Sigmoid colon (tissue), 7 donors: Measurements from ENCODE around the gene TMPRSS6. TPM values are rescaled to one million over a fixed set of nuclear protein-coding genes. Genes with fewer than 3 reads are reported as not detected.

Experiments
- DNase-seq: peaks from one replicate; pipeline ENCODE4 v3.0.0-alpha.2; 2019
- H3K27ac ChIP-seq, 4 donors: fragments of 200-600 bp; sonication (generic); one replicate each; pipeline ENCODE4 v1.5.1; 2016 to 2019; ENCODE audit warnings: mild to moderate bottlenecking in 1 of 4
- H3K27me3 ChIP-seq, 3 donors: fragments of 200-600 bp; sonication (generic); one replicate each; pipeline ENCODE4 v1.5.1; 2019; ENCODE audit warnings: mild to moderate bottlenecking in 1 of 3
- H3K36me3 ChIP-seq, 4 donors: fragments of 200-600 bp; sonication (generic); one replicate each; pipeline ENCODE4 v1.5.1; 2016 to 2019
- H3K4me1 ChIP-seq, 4 donors: fragments of 200-600 bp; sonication (generic); one replicate each; pipeline ENCODE4 v1.5.1; 2017 to 2019
- H3K4me3 ChIP-seq, 4 donors: fragments of 200-600 bp; sonication (generic); one replicate each; pipeline ENCODE4 v1.5.1; 2017 to 2019; ENCODE audit warnings: mild to moderate bottlenecking in 2 of 4, moderate library complexity in 1 of 4
- H3K9me3 ChIP-seq, 4 donors: fragments of 200-600 bp in 3 of 4; sonication (generic) in 3 of 4; one replicate each; pipeline versions ENCODE4 v1.5.1 to v1.6.1; 2013 to 2019
- EP300 ChIP-seq, 4 donors: sonication (generic); formaldehyde crosslinking; IDR thresholded peaks; one replicate each; pipeline ENCODE4 v1.6.1; 2017; ENCODE audit warnings: antibody characterized with exemption in 4 of 4
- POLR2A ChIP-seq, 2 donors: fragments of 450-650 bp; IDR thresholded peaks; one replicate each; pipeline ENCODE4 v1.6.1; 2016; ENCODE audit warnings: antibody characterized with exemption in 2 of 2, mild to moderate bottlenecking in 2 of 2, moderate library complexity in 2 of 2
- POLR2AphosphoS5 ChIP-seq, 4 donors: sonication (generic); formaldehyde crosslinking; IDR thresholded peaks; one replicate each; pipeline ENCODE4 v1.6.1; 2017; ENCODE audit warnings: antibody characterized with exemption in 4 of 4
- WGBS, 2 donors: extraction: QIAGEN DNeasy Blood & Tissue Kit; methylation state at CpG; one replicate each; pipeline ENCODE4 v1.1.7; 2013; 5-methylcytosine and 5-hydroxymethylcytosine counted together
- intact Hi-C: fragments of 100-400 bp; cut with DNase I; formaldehyde crosslinking; loops from one replicate; pipeline ENCODE4 v1.15.1; 2023
- polyA plus RNA-seq, 3 donors: library from polyadenylated mRNA; stranded (reverse); fragments of 200-250 nt; gene quantifications; one replicate each; pipeline ENCODE4 v1.2.3, GENCODE V29; 2013
- total RNA-seq, 4 donors: library from RNA; depleted of rRNA; stranded (reverse); fragments of >200 nt; gene quantifications; one replicate each; pipeline ENCODE4 v1.1.0, GENCODE V29; 2016
- TF ChIP-seq, protein P1 (sequence below), 4 experiments: fragments of 450-650 bp in 3 of 4; fragments of 200-600 bp in 1 of 4; IDR thresholded peaks; one replicate each; pipeline ENCODE4 v1.5.1; 2016 to 2019; ENCODE audit warnings: antibody characterized with exemption in 4 of 4, mild to moderate bottlenecking in 3 of 4, moderate library complexity in 2 of 4
- donor health status: healthy with polysubstance abuse.
- donor health status: Bipolar disorder and iron deficiency.
- donor health status: healthy.

Gene TMPRSS6
- total and polyA plus RNA-seq, 7 donors = 0.79 to 1.8 TPM; not detected in 5

DNA sequence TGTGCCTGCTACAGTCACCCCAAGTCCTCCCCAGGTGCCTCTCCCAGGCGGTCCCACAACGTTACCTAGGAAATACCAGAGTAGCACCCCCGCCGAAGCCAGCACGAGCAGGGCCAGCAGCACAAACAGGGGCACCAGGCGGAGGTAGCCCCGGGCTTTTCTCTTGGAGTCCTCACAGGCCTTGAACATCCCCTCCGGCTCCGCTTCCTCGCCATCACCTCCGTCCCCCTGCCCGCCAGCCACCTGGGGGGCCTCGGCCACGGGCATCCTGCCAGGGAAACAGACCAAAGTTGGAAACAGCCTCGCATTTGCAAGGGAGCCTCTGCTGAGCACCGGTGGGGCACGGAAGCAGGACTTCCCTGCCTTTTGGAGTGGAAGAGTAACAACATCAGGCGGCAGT is 6.4 kb downstream of the TMPRSS6 start:
- TF ChIP-seq POLR2A (IDR thresholded peaks at IDR 0.05) = no peak
- TF ChIP-seq POLR2AphosphoS5 (IDR thresholded peaks at IDR 0.05) = no peak
- no peak for TF ChIP-seq EP300 (IDR thresholded peaks at IDR 0.05)
- TF ChIP-seq, protein P1, sequence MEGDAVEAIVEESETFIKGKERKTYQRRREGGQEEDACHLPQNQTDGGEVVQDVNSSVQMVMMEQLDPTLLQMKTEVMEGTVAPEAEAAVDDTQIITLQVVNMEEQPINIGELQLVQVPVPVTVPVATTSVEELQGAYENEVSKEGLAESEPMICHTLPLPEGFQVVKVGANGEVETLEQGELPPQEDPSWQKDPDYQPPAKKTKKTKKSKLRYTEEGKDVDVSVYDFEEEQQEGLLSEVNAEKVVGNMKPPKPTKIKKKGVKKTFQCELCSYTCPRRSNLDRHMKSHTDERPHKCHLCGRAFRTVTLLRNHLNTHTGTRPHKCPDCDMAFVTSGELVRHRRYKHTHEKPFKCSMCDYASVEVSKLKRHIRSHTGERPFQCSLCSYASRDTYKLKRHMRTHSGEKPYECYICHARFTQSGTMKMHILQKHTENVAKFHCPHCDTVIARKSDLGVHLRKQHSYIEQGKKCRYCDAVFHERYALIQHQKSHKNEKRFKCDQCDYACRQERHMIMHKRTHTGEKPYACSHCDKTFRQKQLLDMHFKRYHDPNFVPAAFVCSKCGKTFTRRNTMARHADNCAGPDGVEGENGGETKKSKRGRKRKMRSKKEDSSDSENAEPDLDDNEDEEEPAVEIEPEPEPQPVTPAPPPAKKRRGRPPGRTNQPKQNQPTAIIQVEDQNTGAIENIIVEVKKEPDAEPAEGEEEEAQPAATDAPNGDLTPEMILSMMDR (IDR thresholded peaks at IDR 0.05) = no peak
- no peak overlapping the region for H3K27ac ChIP-seq
- peaks cover 0 to 33% (median 0%) of the 10 kb centered on the region in 3 donors for H3K27me3 ChIP-seq
- H3K9me3 ChIP-seq = no peaks in the 10 kb centered on the region
- no peak for DNase-seq
- intact Hi-C loops = no loop called here
- WGBS, 2 donors = 77 to 82% methylated on average over 18 of the region's 18 CpGs
- no peak overlapping the region for H3K4me3 ChIP-seq
- no peaks in the 10 kb centered on the region for H3K4me1 ChIP-seq
- no peaks in the 10 kb centered on the region for H3K36me3 ChIP-seq

DNA sequence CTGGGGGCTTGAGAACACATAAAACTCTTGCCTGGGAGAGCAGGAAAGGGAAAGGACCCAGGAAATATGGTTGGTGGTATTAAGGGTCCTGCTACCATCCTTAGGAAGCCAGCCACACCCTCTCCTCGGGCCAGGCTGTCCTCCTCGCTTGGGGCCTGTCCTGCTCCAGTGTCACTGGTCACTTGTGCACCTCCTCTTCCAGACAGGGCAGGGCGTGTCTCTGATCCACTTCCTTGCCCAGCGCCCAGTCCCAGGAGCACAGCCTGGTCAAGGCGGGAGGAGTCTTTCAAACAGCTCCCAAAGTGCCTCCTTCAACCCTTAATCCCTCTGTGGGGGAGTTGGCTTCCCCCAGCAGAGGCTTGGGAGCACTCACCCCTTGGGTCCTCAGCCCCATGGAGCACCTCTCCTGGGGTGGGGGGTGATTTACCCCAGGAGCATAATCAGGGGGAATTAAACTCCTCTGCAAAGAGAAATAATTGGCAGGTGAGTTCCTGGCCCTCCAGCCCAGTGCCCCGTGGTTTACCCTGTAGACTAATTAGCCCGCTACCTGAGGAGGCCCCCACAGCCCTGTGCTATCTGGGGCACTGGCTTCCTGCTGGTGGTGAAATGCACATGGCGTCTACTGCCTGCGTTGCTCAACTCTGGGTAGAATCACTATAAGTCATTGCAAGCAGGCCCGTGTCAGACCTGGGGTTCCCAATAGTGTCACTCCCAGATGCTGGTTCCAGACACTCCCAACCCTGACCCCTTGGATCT is 8.0 kb downstream of the TMPRSS6 start:
- Histone ChIP-seq H3K9me3 (no peaks in the 10 kb centered on the region), H3K4me3 (no peak overlapping the region), H3K27me3 (peaks cover 0 to 38% (median 10%) of the 10 kb centered on the region in 3 donors), H3K36me3 (no peaks in the 10 kb centered on the region), H3K27ac (no peak overlapping the region), H3K4me1 (no peaks in the 10 kb centered on the region)
- TF ChIP-seq POLR2A (IDR thresholded peaks at IDR 0.05) (no peak), POLR2AphosphoS5 (IDR thresholded peaks at IDR 0.05) (no peak), EP300 (IDR thresholded peaks at IDR 0.05) (no peak)
- TF ChIP-seq, protein P1 (IDR thresholded peaks at IDR 0.05) = no peak
- DNase-seq = no peak
- intact Hi-C loops = no loop called here
- WGBS, 2 donors = 60 to 75% methylated on average over 10 of the region's 10 CpGs

DNA sequence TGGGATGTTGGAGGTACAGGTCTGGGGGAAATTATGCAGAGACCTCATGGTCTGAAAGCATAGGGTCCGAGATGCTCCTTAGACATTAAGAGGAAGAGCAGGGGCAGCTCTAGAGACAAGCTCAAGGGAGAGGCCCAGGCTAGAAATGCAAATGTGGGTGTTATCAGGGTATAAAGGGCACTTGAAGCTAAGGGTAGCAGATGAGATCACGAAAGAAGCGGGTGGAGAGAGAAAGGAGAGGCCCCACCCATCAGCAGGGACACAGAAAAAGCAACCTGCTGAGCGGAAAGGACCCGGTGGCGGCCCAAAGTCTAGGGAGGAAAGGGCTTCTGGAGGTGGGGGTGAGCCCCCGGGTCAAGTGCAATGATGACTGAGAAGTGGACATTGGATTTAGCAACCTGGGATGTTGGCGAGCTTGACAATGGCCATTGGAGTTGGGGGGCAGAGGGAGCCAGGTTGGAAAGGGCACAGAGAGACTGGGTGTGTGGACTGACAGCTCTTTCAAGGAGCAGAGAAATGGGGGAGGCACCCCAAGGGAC is 8.9 kb downstream of the TMPRSS6 start:
- H3K27me3 ChIP-seq = peaks cover 0 to 46% (median 17%) of the 10 kb centered on the region in 3 donors
- intact Hi-C loops = no loop called here
- H3K4me1 ChIP-seq = no peaks in the 10 kb centered on the region
- H3K27ac ChIP-seq = no peak overlapping the region
- WGBS, 2 donors = 18 to 56% methylated on average over 8 of the region's 8 CpGs
- H3K4me3 ChIP-seq = no peak overlapping the region
- TF ChIP-seq POLR2A (IDR thresholded peaks at IDR 0.05) (no peak), POLR2AphosphoS5 (IDR thresholded peaks at IDR 0.05) (no peak), EP300 (IDR thresholded peaks at IDR 0.05) (no peak)
- TF ChIP-seq, protein P1 (IDR thresholded peaks at IDR 0.05) = no peak
- H3K36me3 ChIP-seq = no peaks in the 10 kb centered on the region
- DNase-seq = no peak
- no peaks in the 10 kb centered on the region for H3K9me3 ChIP-seq

DNA sequence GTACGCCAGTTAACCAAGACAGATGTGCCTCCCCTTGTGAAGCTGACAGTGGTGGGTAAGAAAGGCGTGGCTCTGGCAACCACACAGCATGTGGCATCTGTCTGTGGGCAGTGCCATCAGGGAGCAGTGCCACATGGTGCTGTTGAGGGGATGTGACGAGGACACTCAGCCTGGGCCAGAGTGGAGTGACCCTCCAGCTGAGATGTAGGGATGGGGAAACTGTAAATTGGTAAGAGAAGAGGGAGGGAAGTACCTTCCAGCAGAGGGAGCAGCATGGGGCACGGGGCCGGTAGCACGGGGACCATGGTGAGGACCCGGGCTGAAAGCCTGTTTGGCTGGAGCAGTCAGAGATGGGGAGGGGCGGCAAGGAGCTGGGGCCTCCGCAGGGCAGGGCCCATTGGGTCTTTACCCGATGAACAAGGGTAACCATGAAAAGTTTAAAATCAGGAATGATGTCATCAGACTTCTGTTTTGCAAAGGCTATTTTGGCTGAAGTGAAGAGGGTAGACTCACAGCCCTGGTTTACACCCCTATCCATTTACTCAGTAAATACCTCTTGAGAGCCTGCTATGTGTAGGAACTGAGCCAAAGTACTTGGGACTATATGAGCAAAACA is 10.4 kb downstream of the TMPRSS6 start:
- H3K4me3 ChIP-seq = no peak overlapping the region
- no peak overlapping the region for H3K27ac ChIP-seq
- H3K36me3 ChIP-seq = no peaks in the 10 kb centered on the region
- no peak for DNase-seq
- intact Hi-C loops = no loop called here
- TF ChIP-seq, protein P1 (IDR thresholded peaks at IDR 0.05) = no peak
- no peak for TF ChIP-seq EP300 (IDR thresholded peaks at IDR 0.05)
- TF ChIP-seq POLR2A (IDR thresholded peaks at IDR 0.05) = no peak
- no peak for TF ChIP-seq POLR2AphosphoS5 (IDR thresholded peaks at IDR 0.05)
- peaks cover 0 to 44% (median 17%) of the 10 kb centered on the region in 3 donors for H3K27me3 ChIP-seq
- no peaks in the 10 kb centered on the region for H3K4me1 ChIP-seq
- 62 to 74% methylated on average over 10 of the region's 10 CpGs for WGBS, 2 donors
- no peaks in the 10 kb centered on the region for H3K9me3 ChIP-seq
